GM23338 (cell line): ENCODE results near the gene SLC35F6.

ENCODE experiments used
- CREB1 ChIP-seq: fragments of 250-450 bp; sonication (Bioruptor Pico); IDR thresholded peaks from 2 replicates; pipeline ENCODE4 v1.5.0; 2020; ENCODE audit warnings: low read depth, mild to moderate bottlenecking, moderate library complexity
- EZH2 ChIP-seq: fragments of 200-600 bp; sonication (generic); IDR thresholded peaks from one replicate; pipeline ENCODE4 v1.8.0; 2017; ENCODE audit warnings: antibody characterized with exemption, mild to moderate bottlenecking, low read depth; ENCODE audit not compliant: unreplicated experiment
- EZH2phosphoT487 ChIP-seq: fragments of 200-600 bp; sonication (generic); IDR thresholded peaks from one replicate; pipeline ENCODE4 v1.8.1; 2018; ENCODE audit warnings: antibody characterized with exemption; ENCODE audit not compliant: unreplicated experiment
- NANOG ChIP-seq: IDR thresholded peaks from 2 replicates; pipeline ENCODE4 v1.6.1; 2016; ENCODE audit warnings: antibody characterized with exemption, borderline replicate concordance
- POLR2AphosphoS5 ChIP-seq: IDR thresholded peaks from 2 replicates; pipeline ENCODE4 v1.6.1; 2016; ENCODE audit warnings: antibody characterized with exemption, low read depth
- ZNF331 ChIP-seq: fragments of 250-450 bp; sonication (Bioruptor Pico); IDR thresholded peaks from 2 replicates; pipeline ENCODE4 v1.5.0; 2020; ENCODE audit warnings: low read depth, mild to moderate bottlenecking, moderate library complexity
- TF ChIP-seq, protein P1 (sequence below), 2 experiments: fragments of 200-600 bp in 1 of 2; sonication (generic) in 1 of 2; conservative IDR thresholded peaks; 2 replicates each; pipeline versions ENCODE4 v1.5.1 to v1.6.1; 2016 to 2017; ENCODE audit warnings: antibody characterized with exemption in 2 of 2, low read depth in 2 of 2, mild to moderate bottlenecking in 2 of 2, moderate library complexity in 1 of 2
- TF ChIP-seq, protein P2 (sequence below): IDR thresholded peaks from one replicate; pipeline ENCODE4 v1.6.1; 2018; ENCODE audit warnings: antibody characterized with exemption; ENCODE audit not compliant: unreplicated experiment
- TF ChIP-seq, protein P3 (sequence below): fragments of 250-450 bp; sonication (Bioruptor Pico); IDR thresholded peaks from 2 replicates; pipeline ENCODE4 v1.5.0; 2020; ENCODE audit warnings: mild to moderate bottlenecking, moderate library complexity

DNA sequence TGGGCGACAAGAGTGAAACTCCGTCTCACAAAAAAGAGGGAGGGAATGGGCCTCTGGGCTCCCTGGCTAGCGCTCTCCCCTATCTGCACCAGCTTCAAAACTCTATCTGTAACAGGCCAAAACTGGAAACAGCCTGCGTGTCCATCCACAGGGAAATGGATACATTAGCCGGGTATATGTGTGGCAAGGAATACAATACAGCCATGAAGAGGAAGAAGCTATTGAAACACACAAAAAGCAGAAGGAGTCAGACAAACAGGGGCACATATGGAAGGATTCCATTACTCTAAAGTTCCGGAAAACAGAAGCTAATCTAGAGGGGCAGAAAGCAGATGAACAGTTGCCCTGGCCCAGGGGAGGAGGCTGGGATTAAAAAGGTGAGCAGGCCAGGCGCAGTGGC is 24.6 kb upstream of the SLC35F6 start:
- TF ChIP-seq, protein P1, sequence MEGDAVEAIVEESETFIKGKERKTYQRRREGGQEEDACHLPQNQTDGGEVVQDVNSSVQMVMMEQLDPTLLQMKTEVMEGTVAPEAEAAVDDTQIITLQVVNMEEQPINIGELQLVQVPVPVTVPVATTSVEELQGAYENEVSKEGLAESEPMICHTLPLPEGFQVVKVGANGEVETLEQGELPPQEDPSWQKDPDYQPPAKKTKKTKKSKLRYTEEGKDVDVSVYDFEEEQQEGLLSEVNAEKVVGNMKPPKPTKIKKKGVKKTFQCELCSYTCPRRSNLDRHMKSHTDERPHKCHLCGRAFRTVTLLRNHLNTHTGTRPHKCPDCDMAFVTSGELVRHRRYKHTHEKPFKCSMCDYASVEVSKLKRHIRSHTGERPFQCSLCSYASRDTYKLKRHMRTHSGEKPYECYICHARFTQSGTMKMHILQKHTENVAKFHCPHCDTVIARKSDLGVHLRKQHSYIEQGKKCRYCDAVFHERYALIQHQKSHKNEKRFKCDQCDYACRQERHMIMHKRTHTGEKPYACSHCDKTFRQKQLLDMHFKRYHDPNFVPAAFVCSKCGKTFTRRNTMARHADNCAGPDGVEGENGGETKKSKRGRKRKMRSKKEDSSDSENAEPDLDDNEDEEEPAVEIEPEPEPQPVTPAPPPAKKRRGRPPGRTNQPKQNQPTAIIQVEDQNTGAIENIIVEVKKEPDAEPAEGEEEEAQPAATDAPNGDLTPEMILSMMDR (conservative IDR thresholded peaks at IDR 0.05; ENCODE audit: low read depth in 2 of 2), result no peak
- no peak for TF ChIP-seq EZH2
- TF ChIP-seq ZNF331 (CRISPR knock-in tag), result no peak
- no peak for TF ChIP-seq CREB1
- no peak for TF ChIP-seq POLR2AphosphoS5
- no peak for TF ChIP-seq EZH2phosphoT487
- TF ChIP-seq, protein P2, sequence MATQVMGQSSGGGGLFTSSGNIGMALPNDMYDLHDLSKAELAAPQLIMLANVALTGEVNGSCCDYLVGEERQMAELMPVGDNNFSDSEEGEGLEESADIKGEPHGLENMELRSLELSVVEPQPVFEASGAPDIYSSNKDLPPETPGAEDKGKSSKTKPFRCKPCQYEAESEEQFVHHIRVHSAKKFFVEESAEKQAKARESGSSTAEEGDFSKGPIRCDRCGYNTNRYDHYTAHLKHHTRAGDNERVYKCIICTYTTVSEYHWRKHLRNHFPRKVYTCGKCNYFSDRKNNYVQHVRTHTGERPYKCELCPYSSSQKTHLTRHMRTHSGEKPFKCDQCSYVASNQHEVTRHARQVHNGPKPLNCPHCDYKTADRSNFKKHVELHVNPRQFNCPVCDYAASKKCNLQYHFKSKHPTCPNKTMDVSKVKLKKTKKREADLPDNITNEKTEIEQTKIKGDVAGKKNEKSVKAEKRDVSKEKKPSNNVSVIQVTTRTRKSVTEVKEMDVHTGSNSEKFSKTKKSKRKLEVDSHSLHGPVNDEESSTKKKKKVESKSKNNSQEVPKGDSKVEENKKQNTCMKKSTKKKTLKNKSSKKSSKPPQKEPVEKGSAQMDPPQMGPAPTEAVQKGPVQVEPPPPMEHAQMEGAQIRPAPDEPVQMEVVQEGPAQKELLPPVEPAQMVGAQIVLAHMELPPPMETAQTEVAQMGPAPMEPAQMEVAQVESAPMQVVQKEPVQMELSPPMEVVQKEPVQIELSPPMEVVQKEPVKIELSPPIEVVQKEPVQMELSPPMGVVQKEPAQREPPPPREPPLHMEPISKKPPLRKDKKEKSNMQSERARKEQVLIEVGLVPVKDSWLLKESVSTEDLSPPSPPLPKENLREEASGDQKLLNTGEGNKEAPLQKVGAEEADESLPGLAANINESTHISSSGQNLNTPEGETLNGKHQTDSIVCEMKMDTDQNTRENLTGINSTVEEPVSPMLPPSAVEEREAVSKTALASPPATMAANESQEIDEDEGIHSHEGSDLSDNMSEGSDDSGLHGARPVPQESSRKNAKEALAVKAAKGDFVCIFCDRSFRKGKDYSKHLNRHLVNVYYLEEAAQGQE, result no peak
- TF ChIP-seq, protein P3, sequence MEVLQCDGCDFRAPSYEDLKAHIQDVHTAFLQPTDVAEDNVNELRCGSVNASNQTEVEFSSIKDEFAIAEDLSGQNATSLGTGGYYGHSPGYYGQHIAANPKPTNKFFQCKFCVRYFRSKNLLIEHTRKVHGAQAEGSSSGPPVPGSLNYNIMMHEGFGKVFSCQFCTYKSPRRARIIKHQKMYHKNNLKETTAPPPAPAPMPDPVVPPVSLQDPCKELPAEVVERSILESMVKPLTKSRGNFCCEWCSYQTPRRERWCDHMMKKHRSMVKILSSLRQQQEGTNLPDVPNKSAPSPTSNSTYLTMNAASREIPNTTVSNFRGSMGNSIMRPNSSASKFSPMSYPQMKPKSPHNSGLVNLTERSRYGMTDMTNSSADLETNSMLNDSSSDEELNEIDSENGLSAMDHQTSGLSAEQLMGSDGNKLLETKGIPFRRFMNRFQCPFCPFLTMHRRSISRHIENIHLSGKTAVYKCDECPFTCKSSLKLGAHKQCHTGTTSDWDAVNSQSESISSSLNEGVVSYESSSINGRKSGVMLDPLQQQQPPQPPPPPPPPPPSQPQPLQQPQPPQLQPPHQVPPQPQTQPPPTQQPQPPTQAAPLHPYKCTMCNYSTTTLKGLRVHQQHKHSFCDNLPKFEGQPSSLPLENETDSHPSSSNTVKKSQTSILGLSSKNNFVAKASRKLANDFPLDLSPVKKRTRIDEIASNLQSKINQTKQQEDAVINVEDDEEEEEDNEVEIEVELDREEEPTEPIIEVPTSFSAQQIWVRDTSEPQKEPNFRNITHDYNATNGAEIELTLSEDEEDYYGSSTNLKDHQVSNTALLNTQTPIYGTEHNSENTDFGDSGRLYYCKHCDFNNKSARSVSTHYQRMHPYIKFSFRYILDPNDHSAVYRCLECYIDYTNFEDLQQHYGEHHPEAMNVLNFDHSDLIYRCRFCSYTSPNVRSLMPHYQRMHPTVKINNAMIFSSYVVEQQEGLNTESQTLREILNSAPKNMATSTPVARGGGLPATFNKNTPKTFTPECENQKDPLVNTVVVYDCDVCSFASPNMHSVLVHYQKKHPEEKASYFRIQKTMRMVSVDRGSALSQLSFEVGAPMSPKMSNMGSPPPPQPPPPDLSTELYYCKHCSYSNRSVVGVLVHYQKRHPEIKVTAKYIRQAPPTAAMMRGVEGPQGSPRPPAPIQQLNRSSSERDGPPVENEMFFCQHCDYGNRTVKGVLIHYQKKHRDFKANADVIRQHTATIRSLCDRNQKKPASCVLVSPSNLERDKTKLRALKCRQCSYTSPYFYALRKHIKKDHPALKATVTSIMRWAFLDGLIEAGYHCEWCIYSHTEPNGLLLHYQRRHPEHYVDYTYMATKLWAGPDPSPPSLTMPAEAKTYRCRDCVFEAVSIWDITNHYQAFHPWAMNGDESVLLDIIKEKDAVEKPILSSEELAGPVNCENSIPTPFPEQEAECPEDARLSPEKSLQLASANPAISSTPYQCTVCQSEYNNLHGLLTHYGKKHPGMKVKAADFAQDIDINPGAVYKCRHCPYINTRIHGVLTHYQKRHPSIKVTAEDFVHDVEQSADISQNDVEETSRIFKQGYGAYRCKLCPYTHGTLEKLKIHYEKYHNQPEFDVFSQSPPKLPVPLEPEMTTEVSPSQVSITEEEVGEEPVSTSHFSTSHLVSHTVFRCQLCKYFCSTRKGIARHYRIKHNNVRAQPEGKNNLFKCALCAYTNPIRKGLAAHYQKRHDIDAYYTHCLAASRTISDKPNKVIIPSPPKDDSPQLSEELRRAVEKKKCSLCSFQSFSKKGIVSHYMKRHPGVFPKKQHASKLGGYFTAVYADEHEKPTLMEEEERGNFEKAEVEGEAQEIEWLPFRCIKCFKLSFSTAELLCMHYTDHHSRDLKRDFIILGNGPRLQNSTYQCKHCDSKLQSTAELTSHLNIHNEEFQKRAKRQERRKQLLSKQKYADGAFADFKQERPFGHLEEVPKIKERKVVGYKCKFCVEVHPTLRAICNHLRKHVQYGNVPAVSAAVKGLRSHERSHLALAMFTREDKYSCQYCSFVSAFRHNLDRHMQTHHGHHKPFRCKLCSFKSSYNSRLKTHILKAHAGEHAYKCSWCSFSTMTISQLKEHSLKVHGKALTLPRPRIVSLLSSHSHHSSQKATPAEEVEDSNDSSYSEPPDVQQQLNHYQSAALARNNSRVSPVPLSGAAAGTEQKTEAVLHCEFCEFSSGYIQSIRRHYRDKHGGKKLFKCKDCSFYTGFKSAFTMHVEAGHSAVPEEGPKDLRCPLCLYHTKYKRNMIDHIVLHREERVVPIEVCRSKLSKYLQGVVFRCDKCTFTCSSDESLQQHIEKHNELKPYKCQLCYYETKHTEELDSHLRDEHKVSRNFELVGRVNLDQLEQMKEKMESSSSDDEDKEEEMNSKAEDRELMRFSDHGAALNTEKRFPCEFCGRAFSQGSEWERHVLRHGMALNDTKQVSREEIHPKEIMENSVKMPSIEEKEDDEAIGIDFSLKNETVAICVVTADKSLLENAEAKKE (CRISPR knock-in tag), result no peak
- no peak for TF ChIP-seq NANOG
